NCI-H1105 (cell line): ENCODE data around the gene NADSYN1.

ENCODE experiments used
- DNase-seq: peaks from one replicate; lab custom pipeline; 2025; lab: John Stamatoyannopoulos, UW

Gene NADSYN1

GRCh38 chr11:71491531-71491930 lies 38.5 kb downstream of the NADSYN1 start:
- DNase-seq, result no peak

GRCh38 chr11:71491940-71492339 lies 38.9 kb downstream of the NADSYN1 start:
- DNase-seq, result no peak

DNA sequence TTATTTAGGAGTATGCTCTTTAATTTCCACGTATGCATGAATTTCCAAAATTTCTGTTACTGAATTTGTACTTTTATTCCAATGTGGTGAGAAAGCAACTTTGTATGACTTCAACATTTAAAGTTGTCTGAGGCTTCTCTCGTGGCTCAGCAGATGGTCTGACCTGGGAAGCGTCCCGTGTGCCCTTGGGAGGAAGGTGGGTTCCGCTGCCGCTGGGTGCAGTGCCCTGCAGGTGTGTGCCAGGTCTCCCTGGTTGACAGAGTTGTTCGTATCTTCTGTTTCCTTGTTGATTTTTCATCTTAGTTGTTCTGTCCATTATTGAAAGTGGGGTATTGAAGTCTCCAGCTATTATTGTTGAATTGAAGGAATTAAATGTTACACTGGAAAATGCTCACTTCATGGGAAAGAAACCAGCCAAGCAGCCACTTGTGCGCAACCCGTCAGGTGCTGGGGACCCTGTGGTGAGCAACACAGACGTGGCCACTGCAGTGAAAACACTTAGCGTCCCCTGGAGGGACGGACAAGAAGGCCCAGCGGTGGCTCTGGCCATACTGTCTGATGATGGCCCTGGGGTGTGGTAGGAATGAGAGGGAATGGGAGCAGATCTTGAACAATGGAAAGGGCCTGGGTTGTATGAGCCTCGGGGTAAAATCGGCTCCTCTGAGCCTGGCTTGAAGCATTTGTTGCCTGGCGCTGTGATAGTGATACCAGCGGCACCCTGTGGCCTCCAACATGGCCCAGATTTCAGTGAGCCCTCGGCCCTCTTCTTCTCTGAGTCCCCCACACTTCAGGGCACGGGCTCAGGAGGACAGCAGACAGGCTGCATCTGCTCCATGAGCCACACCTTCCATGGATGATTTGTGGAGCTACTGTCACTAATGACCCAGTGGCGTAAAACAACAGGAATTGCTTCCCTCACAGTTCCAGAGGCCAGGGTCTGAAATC lies 42.6 kb downstream of the NADSYN1 start:
- DNase-seq, result no peak

DNA sequence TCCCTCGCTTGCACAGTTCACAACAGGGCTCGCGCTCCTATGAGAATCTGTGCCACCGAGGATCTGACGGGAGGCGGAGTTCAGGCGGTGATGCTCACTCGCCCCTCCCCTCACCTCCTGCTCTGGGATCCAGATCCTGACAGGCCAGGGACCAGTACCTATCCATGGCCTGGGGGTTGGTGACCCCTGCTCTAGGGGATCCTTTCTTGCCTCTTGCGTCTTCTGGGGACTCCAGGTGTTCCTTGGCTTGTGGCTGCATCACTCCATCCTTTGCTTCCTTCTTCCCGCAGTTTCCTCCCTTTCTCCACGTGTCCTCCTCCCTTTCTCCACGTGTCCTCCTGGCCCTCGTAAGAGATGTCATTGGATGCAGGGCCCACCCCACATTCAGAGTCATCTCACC lies 43.4 kb downstream of the NADSYN1 start:
- DNase-seq, result no peak

DNA sequence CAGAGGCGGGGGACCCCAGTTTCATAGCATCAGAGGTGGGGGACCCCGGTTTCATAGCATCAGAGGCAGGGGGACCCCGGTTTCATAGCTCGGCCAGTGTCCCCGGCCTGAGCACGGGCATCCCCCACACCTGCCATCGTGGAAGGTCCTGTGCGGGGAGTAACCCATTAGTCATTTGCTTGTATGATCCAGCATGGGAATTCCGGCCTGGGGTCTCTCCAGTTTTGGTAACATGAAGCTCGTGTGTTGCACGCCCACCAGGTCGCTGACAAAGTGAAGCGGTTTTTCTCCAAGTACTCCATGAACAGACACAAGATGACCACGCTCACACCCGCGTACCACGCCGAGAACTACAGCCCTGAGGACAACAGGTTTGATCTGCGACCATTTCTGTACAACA lies 45.1 kb downstream of the NADSYN1 start:
- no peak for DNase-seq

DNA sequence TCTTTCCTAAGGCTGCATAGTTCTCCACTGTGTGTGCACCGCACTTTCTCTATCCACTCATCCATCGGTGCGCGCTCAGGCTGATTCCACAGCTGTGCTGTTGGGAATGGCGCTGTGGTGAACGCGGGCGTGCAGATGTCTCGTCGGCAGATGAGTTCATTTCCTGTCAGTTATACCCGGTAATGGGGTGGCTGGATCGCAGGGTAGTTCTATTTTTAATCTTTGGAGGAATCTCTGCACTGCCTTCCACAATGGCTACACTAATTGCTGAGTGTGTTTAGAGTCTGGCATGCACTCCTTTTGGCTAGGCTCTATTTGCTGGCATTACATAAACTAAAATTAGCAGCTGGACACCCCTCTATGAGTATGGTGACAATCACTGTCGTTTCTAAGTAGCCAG lies 46.1 kb downstream of the NADSYN1 start:
- no peak for DNase-seq

- no peak for DNase-seq
Measured at GRCh38 chr11:71499546-71499945, 46.5 kb downstream of the NADSYN1 start.

DNA sequence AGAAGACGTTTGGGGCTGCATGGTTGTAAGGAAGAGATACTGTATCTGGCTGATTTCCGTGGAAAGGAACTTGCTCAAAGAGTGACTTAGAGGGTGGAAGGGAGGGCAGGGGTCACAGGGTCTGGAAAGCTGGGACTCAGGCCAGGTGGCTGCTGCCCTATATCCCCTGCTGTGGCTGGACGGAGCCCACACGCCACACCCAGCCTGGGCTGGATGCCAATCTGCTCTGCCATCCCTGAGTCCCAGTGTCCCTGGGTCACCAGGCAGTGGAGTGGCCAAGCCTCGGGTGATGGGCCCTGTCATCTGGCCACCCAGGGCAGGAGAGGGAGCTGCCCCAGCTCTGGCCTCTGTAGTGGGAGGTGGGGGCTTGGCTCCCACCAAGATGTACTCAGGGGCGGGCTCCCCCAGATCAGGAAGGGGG lies 47.6 kb downstream of the NADSYN1 start:
- no peak for DNase-seq

DNA sequence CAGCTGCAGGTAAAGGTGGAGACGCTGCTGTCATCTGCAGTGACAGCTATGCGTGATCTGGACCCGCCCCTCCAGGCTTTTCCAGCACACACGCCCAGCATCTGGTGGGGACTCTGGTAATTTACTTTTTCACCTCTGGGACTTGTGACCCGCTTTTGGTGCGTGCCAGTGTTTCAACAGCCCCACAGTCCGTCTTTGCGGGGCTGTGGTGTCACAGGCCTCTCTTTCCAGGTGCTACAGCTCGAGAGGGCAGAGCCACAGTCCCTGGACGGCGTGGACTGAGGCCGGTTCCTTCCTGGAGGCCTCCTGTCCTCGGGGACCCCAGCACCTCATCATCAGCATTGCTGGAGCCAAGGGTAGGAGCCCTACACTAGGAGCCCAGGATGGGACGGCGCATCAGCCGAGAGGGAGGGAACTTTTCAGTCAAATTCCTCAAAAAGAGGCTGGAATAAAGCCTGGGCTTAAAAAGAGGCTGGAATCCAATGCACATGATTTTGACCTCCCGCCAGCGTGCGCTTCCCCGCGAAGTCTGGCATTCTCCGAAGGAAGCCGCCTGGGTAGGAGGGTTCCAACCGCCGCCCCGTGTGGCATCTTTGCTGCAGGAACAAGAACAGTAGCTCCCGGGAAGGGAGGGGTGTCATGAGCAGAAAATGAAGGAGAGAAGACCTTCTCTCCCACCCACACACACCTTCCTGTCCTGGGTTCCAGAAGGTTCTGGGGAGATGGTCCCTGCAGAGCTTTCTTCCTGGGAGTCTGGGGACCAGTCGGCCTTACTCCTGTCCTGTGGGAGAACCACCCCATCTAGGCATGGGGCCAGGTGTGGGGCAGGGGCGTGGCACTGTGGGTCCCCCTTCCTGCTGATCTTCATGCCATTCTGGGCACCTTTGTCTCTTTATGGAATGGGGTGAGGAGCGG lies 48.3 kb downstream of the NADSYN1 start:
- no peak for DNase-seq

DNA sequence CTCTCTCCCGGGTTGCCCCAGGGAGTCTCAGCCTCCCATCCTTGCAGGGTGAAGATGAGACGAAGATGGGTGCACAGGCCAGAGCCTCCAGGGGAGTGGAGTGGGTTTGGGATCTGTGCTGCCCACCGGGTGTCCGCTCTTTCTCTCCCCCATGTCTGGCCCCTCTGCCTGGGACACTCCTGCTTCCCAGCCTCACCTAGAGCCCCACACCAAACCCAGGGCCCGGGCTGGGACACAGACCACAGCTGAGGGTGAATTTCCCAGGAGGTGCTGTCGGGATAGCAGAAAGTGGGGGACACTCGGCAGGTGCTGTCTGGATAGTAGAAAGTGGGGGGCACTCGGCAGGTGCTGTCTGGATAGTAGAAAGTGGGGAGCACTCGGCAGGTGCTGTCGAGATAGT lies 49.0 kb downstream of the NADSYN1 start:
- DNase-seq, result no peak

- DNase-seq, result no peak
Measured at GRCh38 chr11:71502871-71503435, 50.0 kb downstream of the NADSYN1 start.

DNA sequence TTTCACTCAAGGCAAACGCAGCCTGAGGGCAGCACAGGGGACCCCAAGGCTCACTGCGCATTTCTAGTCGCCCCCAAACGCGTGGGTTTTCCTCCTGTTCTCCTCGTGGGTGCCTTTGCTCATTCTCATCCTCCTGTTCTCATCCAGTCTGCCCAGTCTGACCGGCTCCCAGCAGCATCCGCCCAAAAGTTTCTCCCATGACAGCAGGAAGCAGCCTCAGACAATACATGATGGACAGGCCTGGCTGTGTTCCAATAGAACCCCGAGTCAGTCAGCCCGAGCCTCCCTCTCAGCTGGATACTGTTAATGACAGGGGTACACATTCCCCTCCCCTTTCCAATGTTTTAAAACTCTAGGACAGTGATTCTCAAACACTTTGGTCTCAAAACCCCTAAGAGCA lies 51.5 kb downstream of the NADSYN1 start:
- peak; percentile 8 for DNase-seq

- DNase-seq, result peak; percentile 28
Measured at GRCh38 chr11:71505001-71505400, 52.0 kb downstream of the NADSYN1 start.

DNA sequence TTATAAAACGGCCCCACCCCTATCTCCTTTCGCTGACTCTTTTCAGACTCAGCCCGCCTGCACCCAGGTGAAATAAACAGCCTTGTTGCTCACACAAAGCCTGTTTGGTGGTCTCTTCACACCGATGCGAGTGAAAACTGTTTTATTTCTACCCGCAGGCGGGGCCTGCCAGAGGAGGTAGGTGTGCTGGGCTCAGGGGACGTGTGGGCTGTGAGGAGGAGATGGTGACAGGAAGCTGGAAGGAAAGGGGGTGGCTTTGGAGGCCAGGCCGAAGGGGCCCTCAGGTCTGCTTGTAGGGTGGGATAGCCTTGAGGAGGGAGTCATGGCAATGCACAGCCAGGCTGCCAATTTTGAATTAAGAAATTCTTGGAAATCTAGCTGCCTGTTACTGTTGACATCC lies 52.8 kb downstream of the NADSYN1 start:
- DNase-seq, result no peak

DNA sequence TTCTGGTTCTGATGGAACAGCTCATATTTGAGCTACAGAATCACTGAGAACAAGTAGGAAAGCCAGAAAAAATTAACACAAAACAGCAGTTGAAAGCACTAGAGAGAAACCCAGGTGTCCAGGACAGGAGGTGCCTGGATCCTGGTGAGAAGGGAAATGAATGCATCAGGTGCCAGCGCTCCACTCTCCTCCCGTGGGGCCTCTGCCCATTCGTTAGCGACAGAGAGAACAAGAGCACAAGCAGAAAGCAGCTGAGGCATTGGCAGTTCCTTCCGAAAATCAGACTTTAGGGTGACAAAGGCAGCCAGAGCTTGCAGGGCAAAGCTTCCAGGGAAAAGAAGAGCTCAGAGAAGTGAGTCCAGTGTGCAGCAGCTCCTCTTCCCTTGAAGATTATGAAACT lies 54.1 kb downstream of the NADSYN1 start:
- no peak for DNase-seq

GRCh38 chr11:71518506-71519471 lies 65.8 kb downstream of the NADSYN1 start:
- no peak for DNase-seq

- DNase-seq, result no peak
Measured at GRCh38 chr11:71519546-71519945, 66.5 kb downstream of the NADSYN1 start.

- DNase-seq, result no peak
Measured at GRCh38 chr11:71525188-71525937, 72.4 kb downstream of the NADSYN1 start.

- DNase-seq, result no peak
Measured at GRCh38 chr11:71525938-71526495, 73.0 kb downstream of the NADSYN1 start.
